ENCODE measurements around the gene LTB.
A peak's percentile ranks its signal among the peaks of the same experiment; 100 is the strongest.

LTB gene

DNA sequence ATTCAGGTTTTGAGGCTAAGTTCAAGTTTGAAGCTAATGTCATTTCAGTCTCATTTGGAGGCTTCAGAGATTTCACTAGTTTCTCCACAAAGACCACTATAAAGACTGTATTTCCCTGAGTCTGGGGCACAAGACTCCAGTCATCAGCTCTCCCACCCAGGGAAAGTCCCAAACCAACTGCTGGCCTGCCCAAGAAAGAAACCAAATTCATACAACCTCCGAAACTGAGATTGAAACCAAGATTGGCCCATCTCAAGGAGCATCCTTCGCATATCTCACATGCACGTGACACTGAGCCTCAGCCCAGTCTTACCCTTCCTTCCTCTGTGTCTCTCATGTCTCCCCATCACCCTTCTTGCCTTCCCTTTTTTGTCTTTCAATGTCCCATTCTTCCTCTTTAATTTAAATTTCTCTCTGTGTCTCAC is 13.7 kb downstream of the LTB start:
- Histone ChIP-seq H3K27ac (ENCODE audit: low read depth, low read length) (no peak overlapping the region), H3K27me3 (ENCODE audit: control insufficient read depth in 5 of 5, insufficient read depth in 4 of 5, low read length in 5 of 5) (peaks cover 0 to 2% (median 0%) of the 10 kb centered on the region in 5 donors), H3K9ac (ENCODE audit: low read length in 5 of 5) (no peak overlapping the region)

DNA sequence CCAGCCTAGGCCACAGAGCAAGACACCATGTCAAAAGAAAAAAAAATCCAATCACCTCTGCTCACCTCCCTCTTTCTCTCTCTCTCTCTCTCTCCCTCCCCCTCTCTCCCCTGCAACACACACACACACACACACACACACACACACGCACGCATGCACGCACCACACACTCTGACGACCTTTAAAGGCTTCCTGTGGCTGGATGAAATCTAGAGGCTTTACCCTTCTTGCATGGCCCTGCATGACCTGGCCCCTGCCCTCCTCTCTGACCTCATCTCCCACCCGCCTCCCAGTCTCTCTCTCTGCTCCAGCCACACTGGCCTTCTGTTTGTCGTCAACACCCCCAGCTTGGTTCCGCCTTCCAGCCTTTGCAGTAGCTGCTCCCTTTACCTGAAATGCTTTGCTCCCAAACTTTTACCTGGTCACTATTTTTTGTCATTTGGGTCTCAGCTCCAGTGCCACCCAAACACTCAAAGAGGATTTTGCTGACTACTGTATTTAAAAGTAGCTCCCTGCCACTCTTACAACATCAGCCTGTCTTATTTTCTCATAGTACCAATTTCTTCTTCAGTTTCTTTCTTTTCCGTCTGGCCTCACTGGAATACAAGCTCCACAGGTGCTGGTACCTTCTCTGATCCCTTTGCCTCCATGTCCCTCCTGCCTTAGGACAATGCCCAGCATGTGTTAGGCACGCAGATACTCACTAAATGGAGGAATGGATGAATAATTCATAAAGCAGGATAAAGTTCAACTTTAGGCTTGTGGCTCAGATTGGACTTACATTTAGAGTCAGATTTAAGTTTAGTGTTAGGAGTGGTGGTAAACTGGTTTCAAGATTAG is 14.5 kb downstream of the LTB start:
- no peak overlapping the region for H3K4me3 ChIP-seq (ENCODE audit: low read depth in 1 of 5, low read length in 5 of 5)
- H3K27ac ChIP-seq (ENCODE audit: low read depth, low read length) = no peak overlapping the region
- H3K27me3 ChIP-seq (ENCODE audit: control insufficient read depth in 5 of 5, insufficient read depth in 4 of 5, low read length in 5 of 5) = no peaks in the 10 kb centered on the region
- peaks cover 0 to 11% (median 0%) of the 10 kb centered on the region in 5 donors for H3K4me1 ChIP-seq (ENCODE audit: control insufficient read depth in 5 of 5, insufficient read depth in 5 of 5, low read length in 5 of 5)
- no peak overlapping the region for H3K9ac ChIP-seq (ENCODE audit: low read length in 5 of 5)
- H3K36me3 ChIP-seq (ENCODE audit: control insufficient read depth in 5 of 5, insufficient read depth in 5 of 5, low read length in 5 of 5) = no peaks in the 10 kb centered on the region
- H3K9me3 ChIP-seq (ENCODE audit: control insufficient read depth in 5 of 5, low read length in 5 of 5) = no peaks in the 10 kb centered on the region

More for the DNA sequence above, 13.7 kb downstream of the LTB start:
- Histone ChIP-seq H3K36me3 (ENCODE audit: control insufficient read depth in 5 of 5, insufficient read depth in 5 of 5, low read length in 5 of 5) (no peaks in the 10 kb centered on the region), H3K9me3 (ENCODE audit: control insufficient read depth in 5 of 5, low read length in 5 of 5) (no peaks in the 10 kb centered on the region), H3K4me3 (ENCODE audit: low read depth in 1 of 5, low read length in 5 of 5) (no peak overlapping the region), H3K4me1 (ENCODE audit: control insufficient read depth in 5 of 5, insufficient read depth in 5 of 5, low read length in 5 of 5) (peaks cover 0 to 11% (median 0%) of the 10 kb centered on the region in 5 donors)

DNA sequence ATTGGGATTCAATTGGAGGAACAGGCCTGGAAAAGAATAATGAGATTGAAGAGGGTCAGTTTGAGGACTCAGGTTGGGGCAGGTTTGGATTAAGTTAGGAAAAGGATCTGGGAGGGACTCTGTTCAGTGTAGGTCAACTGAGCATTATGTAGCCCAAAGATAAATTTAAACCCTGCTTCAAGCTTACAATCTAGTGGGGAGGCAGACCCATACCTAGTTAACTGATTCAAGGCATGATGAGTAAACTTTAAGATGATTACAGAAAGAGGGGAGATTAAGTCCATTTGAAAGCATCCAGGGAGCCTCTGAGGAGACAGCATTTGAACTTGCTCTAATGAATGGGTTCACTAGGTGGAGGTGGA is 21.5 kb downstream of the LTB start:
- peaks cover 14 to 51% (median 39%) of the 10 kb centered on the region in 5 donors for H3K4me1 ChIP-seq (ENCODE audit: control insufficient read depth in 5 of 5, insufficient read depth in 5 of 5, low read length in 5 of 5)
- H3K27me3 ChIP-seq (ENCODE audit: control insufficient read depth in 5 of 5, insufficient read depth in 4 of 5, low read length in 5 of 5) = no peaks in the 10 kb centered on the region
- peak overlapping the region in 1 of 5 donors; percentile 56 for H3K9ac ChIP-seq (ENCODE audit: low read length in 5 of 5)
- H3K4me3 ChIP-seq (ENCODE audit: low read depth in 1 of 5, low read length in 5 of 5) = no peak overlapping the region
- H3K27ac ChIP-seq (ENCODE audit: low read depth, low read length) = peak overlapping the region; percentile 89
- peaks cover 0 to 36% (median 26%) of the 10 kb centered on the region in 5 donors for H3K36me3 ChIP-seq (ENCODE audit: control insufficient read depth in 5 of 5, insufficient read depth in 5 of 5, low read length in 5 of 5)
- H3K9me3 ChIP-seq (ENCODE audit: control insufficient read depth in 5 of 5, low read length in 5 of 5) = no peaks in the 10 kb centered on the region

DNA sequence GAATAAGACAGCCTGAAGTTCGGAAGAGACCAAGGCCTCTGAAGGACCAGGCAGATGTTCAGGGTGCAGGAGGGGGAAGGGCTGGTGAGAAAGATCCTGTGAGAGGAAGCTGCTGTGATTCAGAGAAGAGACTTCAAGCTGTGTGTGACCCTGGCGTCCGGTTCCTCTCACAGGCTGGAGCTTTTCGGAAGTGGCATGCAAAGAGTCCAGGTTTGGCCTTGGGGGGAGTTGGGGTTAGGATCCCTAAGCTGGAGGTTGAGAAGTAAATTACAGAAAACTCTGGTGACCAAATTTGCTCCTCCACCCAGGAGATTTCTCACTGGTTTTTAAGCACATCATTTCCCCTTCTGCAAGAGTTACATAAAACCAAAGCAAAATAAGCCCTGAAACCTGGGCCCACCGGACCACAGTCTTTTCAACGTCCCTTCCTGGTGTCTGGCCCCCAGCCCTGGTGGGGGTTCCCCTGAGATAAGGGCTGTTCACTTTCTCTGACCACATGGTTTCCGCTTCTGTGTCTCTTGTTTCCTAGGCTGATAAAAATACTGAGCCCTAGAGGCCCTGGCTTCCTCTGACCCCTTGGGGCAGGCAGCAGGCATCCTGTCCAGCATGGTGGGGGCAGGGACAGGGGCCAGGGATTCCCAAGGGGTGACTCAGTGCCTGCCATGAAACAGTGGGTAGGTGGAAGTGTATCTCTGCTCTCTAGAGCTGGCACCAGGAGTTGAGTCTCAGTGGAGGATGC is 22.1 kb downstream of the LTB start:
- H3K36me3 ChIP-seq (ENCODE audit: control insufficient read depth in 5 of 5, insufficient read depth in 5 of 5, low read length in 5 of 5) = peaks cover 0 to 36% (median 26%) of the 10 kb centered on the region in 5 donors
- peak overlapping the region in 3 of 5 donors; percentile 6 to 27 (median 26) for H3K4me3 ChIP-seq (ENCODE audit: low read depth in 1 of 5, low read length in 5 of 5)
- H3K4me1 ChIP-seq (ENCODE audit: control insufficient read depth in 5 of 5, insufficient read depth in 5 of 5, low read length in 5 of 5) = peaks cover 14 to 51% (median 39%) of the 10 kb centered on the region in 5 donors
- H3K9me3 ChIP-seq (ENCODE audit: control insufficient read depth in 5 of 5, low read length in 5 of 5) = no peaks in the 10 kb centered on the region
- peak overlapping the region in 4 of 5 donors; percentile 3 to 73 (median 41) for H3K9ac ChIP-seq (ENCODE audit: low read length in 5 of 5)
- peak overlapping the region; percentile 89 for H3K27ac ChIP-seq (ENCODE audit: low read depth, low read length)
- H3K27me3 ChIP-seq (ENCODE audit: control insufficient read depth in 5 of 5, insufficient read depth in 4 of 5, low read length in 5 of 5) = no peaks in the 10 kb centered on the region

DNA sequence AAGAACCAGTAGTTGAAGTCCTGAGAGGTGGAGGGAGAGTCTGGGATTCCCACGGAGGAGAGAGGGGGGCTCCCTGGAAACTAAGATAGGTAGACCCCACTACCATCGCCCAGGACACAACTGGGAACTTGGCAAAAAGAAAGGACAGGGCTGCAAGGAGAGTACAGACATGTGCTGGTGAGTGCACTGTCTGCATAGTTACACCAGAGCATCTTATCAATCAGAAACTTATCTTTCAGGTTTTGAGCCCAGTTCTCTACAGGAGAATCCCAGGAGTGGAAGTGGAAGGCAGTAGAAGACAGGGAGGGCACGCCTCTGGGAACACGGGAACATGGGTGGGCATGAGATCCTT is 22.6 kb downstream of the LTB start:
- H3K4me1 ChIP-seq (ENCODE audit: control insufficient read depth in 5 of 5, insufficient read depth in 5 of 5, low read length in 5 of 5) = peaks cover 14 to 51% (median 39%) of the 10 kb centered on the region in 5 donors
- H3K27me3 ChIP-seq (ENCODE audit: control insufficient read depth in 5 of 5, insufficient read depth in 4 of 5, low read length in 5 of 5) = no peaks in the 10 kb centered on the region
- H3K4me3 ChIP-seq (ENCODE audit: low read depth in 1 of 5, low read length in 5 of 5) = peak overlapping the region in 3 of 5 donors; percentile 6 to 26 (median 19)
- peak overlapping the region in 4 of 5 donors; percentile 3 to 73 (median 41) for H3K9ac ChIP-seq (ENCODE audit: low read length in 5 of 5)
- H3K36me3 ChIP-seq (ENCODE audit: control insufficient read depth in 5 of 5, insufficient read depth in 5 of 5, low read length in 5 of 5) = peaks cover 0 to 39% (median 26%) of the 10 kb centered on the region in 5 donors
- H3K27ac ChIP-seq (ENCODE audit: low read depth, low read length) = peak overlapping the region; percentile 89
- H3K9me3 ChIP-seq (ENCODE audit: control insufficient read depth in 5 of 5, low read length in 5 of 5) = no peaks in the 10 kb centered on the region

DNA sequence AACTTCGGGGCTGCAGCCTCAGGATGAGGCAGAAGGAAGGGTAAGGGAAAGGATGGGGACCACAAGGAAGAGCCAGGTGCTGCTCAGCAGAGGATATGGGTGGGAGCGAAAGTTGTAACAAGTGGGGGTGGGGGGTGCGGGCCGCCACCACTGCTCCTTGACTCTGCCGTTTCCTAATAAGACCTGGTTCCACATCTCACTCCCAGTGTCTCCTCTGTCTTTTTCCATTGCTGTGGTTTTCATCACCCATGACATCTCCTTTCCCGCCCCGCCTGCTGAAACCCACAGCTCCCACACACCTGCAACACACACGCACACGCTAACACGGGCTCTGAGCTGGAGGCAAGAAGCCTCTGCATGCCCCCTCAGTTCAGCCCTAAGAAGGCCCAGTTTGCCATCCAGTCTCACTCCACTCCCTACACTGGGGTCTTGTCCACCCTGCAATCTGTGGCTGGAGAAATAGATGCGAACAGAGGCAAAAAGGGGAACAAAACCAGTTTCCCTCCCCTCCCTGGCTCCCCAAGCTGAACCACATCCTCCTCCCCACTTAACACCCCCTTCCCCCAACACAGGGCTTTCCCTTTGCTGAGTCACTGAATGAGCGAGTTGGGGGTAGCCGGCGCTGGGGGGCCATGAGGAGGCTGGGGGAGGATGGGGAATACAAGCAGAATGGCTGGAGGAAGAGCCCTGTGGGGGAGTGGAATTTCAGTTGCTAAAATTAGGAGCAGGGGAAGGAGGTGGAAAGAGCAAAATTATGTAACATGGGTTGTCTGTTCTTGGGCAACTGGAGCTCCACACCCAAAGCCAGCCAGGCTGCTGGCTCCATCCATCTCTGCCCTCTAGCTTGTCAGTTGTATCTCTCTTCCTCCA is 23.4 kb downstream of the LTB start:
- peak overlapping the region in 3 of 5 donors; percentile 3 to 56 (median 43) for H3K9ac ChIP-seq (ENCODE audit: low read length in 5 of 5)
- H3K27me3 ChIP-seq (ENCODE audit: control insufficient read depth in 5 of 5, insufficient read depth in 4 of 5, low read length in 5 of 5) = no peaks in the 10 kb centered on the region
- no peaks in the 10 kb centered on the region for H3K9me3 ChIP-seq (ENCODE audit: control insufficient read depth in 5 of 5, low read length in 5 of 5)
- H3K36me3 ChIP-seq (ENCODE audit: control insufficient read depth in 5 of 5, insufficient read depth in 5 of 5, low read length in 5 of 5) = peaks cover 0 to 44% (median 26%) of the 10 kb centered on the region in 5 donors
- peak overlapping the region; percentile 89 for H3K27ac ChIP-seq (ENCODE audit: low read depth, low read length)
- peaks cover 14 to 51% (median 39%) of the 10 kb centered on the region in 5 donors for H3K4me1 ChIP-seq (ENCODE audit: control insufficient read depth in 5 of 5, insufficient read depth in 5 of 5, low read length in 5 of 5)
- H3K4me3 ChIP-seq (ENCODE audit: low read depth in 1 of 5, low read length in 5 of 5) = peak overlapping the region in 2 of 5 donors; percentile 12 to 19

DNA sequence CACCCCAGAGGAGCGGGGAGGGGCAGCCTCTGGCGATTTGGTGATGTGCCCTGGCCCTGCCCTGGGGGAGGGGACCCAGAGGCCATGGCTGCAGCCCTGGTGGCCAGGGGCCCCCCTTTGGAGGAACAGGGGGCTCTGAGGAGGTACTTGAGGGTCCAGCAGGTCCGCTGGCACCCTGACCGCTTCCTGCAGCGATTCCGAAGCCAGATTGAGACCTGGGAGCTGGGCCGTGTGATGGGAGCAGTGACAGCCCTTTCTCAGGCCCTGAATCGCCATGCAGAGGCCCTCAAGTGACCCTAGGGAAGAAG is 24.0 kb downstream of the LTB start:
- Histone ChIP-seq H3K27me3 (ENCODE audit: control insufficient read depth in 5 of 5, insufficient read depth in 4 of 5, low read length in 5 of 5) (no peaks in the 10 kb centered on the region), H3K4me1 (ENCODE audit: control insufficient read depth in 5 of 5, insufficient read depth in 5 of 5, low read length in 5 of 5) (peaks cover 14 to 51% (median 39%) of the 10 kb centered on the region in 5 donors), H3K36me3 (ENCODE audit: control insufficient read depth in 5 of 5, insufficient read depth in 5 of 5, low read length in 5 of 5) (peaks cover 0 to 46% (median 26%) of the 10 kb centered on the region in 5 donors), H3K9ac (ENCODE audit: low read length in 5 of 5) (peak overlapping the region in 1 of 5 donors; percentile 43), H3K4me3 (ENCODE audit: low read depth in 1 of 5, low read length in 5 of 5) (peak overlapping the region in 1 of 5 donors; percentile 12), H3K27ac (ENCODE audit: low read depth, low read length) (peak overlapping the region; percentile 89), H3K9me3 (ENCODE audit: control insufficient read depth in 5 of 5, low read length in 5 of 5) (no peaks in the 10 kb centered on the region)

DNA sequence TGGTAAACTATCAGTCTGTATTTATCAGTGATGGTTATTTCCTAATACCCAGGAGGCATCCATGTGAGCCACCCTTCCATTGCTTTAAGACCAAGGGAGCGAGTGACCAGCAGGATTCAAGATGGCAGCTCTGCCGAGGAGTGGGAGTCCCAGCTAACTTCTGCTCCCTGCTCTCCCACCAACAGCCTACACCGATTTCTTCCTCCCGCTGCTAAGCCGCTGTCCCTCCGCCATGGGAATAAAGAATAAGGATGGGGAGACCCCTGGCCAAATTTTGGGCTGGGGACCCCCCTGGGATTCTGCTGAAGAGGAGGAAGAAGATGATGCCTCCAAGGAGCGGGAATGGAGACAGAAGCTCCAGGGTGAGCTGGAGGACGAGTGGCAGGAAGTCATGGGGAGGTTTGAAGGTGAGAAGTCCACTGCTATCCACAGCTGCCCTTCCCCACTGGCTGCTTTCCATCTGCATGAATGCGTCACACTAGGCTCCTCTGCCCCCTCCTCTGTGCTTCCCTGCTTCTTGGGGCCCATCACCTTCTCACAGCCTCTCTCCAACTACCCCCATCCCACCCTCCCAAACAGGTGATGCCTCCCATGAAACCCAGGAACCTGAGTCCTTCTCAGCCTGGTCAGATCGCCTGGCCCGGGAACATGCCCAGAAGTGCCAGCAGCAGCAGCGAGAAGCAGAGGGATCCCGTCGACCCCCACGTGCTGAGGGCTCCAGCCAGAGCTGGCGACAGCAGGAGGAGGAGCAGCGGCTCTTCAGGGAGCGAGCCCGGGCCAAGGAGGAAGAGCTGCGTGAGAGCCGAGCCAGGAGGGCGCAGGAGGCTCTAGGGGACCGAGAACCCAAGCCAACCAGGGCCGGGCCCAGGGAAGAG is 24.5 kb downstream of the LTB start:
- Histone ChIP-seq H3K36me3 (ENCODE audit: control insufficient read depth in 5 of 5, insufficient read depth in 5 of 5, low read length in 5 of 5) (peaks cover 0 to 48% (median 26%) of the 10 kb centered on the region in 5 donors), H3K9ac (ENCODE audit: low read length in 5 of 5) (peak overlapping the region in 1 of 5 donors; percentile 43), H3K27ac (ENCODE audit: low read depth, low read length) (no peak overlapping the region), H3K4me3 (ENCODE audit: low read depth in 1 of 5, low read length in 5 of 5) (peak overlapping the region in 1 of 5 donors; percentile 12), H3K27me3 (ENCODE audit: control insufficient read depth in 5 of 5, insufficient read depth in 4 of 5, low read length in 5 of 5) (no peaks in the 10 kb centered on the region), H3K4me1 (ENCODE audit: control insufficient read depth in 5 of 5, insufficient read depth in 5 of 5, low read length in 5 of 5) (peaks cover 14 to 51% (median 39%) of the 10 kb centered on the region in 5 donors), H3K9me3 (ENCODE audit: control insufficient read depth in 5 of 5, low read length in 5 of 5) (no peaks in the 10 kb centered on the region)

DNA sequence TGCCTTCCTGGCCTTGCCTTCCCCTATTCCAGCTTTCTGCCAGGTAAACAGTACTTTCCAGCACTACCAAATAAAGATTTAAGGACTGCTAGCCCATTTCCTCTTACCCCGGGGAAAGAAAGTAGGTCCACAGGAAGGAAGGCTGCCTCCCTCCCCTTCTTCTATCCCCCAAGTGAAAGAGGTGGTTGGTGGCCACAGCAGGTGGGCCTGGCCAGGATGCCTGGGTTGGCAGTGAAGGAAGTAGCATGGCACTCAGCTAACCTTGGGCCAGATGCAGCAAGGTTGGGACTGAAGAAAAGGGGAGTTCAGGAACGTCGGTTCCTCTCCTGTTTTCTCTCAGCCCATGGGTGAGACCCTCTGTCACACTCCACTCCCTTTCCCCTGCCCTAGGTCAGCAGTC is 25.9 kb downstream of the LTB start:
- Histone ChIP-seq H3K27me3 (ENCODE audit: control insufficient read depth in 5 of 5, insufficient read depth in 4 of 5, low read length in 5 of 5) (no peaks in the 10 kb centered on the region), H3K27ac (ENCODE audit: low read depth, low read length) (no peak overlapping the region), H3K9ac (ENCODE audit: low read length in 5 of 5) (no peak overlapping the region), H3K9me3 (ENCODE audit: control insufficient read depth in 5 of 5, low read length in 5 of 5) (no peaks in the 10 kb centered on the region), H3K4me1 (ENCODE audit: control insufficient read depth in 5 of 5, insufficient read depth in 5 of 5, low read length in 5 of 5) (peaks cover 14 to 47% (median 39%) of the 10 kb centered on the region in 5 donors), H3K36me3 (ENCODE audit: control insufficient read depth in 5 of 5, insufficient read depth in 5 of 5, low read length in 5 of 5) (peaks cover 0 to 49% (median 26%) of the 10 kb centered on the region in 5 donors), H3K4me3 (ENCODE audit: low read depth in 1 of 5, low read length in 5 of 5) (no peak overlapping the region)

Measured in subcutaneous abdominal adipose tissue (tissue), 5 donors.